ENCODE data around the gene SLC10A7.

- TF ChIP-seq TCF4 (CRISPR knock-in tag; IDR thresholded peaks at IDR 0.05; ENCODE audit: borderline replicate concordance) (no peak), PATZ1 (CRISPR knock-in tag; IDR thresholded peaks at IDR 0.05; ENCODE audit: borderline replicate concordance) (no peak), ZNF8 (CRISPR knock-in tag; IDR thresholded peaks at IDR 0.05) (no peak), ZFP3 (CRISPR knock-in tag; IDR thresholded peaks at IDR 0.05) (no peak), ISL1 (CRISPR knock-in tag; IDR thresholded peaks at IDR 0.05) (no peak), ARNTL (CRISPR knock-in tag; IDR thresholded peaks at IDR 0.05; ENCODE audit: borderline replicate concordance, low read depth) (no peak), CSDC2 (CRISPR knock-in tag; IDR thresholded peaks at IDR 0.05) (no peak), CREB5 (CRISPR knock-in tag; IDR thresholded peaks at IDR 0.05; ENCODE audit: low read depth) (no peak), RARB (CRISPR knock-in tag; IDR thresholded peaks at IDR 0.05) (no peak), CSRNP3 (CRISPR knock-in tag; IDR thresholded peaks at IDR 0.05) (no peak)
- TF ChIP-seq, protein P1, sequence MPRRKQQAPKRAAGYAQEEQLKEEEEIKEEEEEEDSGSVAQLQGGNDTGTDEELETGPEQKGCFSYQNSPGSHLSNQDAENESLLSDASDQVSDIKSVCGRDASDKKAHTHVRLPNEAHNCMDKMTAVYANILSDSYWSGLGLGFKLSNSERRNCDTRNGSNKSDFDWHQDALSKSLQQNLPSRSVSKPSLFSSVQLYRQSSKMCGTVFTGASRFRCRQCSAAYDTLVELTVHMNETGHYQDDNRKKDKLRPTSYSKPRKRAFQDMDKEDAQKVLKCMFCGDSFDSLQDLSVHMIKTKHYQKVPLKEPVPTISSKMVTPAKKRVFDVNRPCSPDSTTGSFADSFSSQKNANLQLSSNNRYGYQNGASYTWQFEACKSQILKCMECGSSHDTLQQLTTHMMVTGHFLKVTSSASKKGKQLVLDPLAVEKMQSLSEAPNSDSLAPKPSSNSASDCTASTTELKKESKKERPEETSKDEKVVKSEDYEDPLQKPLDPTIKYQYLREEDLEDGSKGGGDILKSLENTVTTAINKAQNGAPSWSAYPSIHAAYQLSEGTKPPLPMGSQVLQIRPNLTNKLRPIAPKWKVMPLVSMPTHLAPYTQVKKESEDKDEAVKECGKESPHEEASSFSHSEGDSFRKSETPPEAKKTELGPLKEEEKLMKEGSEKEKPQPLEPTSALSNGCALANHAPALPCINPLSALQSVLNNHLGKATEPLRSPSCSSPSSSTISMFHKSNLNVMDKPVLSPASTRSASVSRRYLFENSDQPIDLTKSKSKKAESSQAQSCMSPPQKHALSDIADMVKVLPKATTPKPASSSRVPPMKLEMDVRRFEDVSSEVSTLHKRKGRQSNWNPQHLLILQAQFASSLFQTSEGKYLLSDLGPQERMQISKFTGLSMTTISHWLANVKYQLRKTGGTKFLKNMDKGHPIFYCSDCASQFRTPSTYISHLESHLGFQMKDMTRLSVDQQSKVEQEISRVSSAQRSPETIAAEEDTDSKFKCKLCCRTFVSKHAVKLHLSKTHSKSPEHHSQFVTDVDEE (CRISPR knock-in tag; IDR thresholded peaks at IDR 0.05) = no peak
Observed at GRCh38 chr4:146229406-146229805, 292.3 kb downstream of the SLC10A7 start.
